ENCODE data around the gene SORCS3. TPM values are rescaled to one million over a fixed set of nuclear protein-coding genes. Genes with fewer than 3 reads are reported as not detected.

Gene SORCS3
- polyA plus RNA-seq, 1 donor from 2014 or later: 9.8 TPM

DNA sequence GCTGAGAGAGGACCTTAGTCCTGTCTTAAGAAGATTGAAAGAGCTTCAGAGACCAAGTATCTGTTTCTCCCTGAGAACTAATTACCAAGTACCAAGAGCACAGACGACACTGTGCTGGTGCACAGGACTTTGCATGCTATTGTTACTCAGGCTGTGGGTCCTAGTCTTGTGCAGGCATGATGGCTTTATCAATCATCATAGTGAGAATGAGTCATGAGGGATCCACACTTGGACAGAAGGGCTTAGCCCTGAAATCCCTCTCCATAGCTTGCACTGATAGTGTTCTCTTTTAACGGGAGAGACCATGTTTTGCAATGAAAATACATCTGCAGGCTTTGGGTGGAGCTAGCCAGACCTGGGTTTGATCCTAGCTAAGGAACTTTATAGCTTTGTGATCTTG, 93.3 kb downstream of the SORCS3 start:
- Histone ChIP-seq H2AFZ (ENCODE audit: low read depth, low read length) (no peak overlapping the region), H3K9me2 (ENCODE audit: insufficient read depth, low read length) (no peaks in the 10 kb centered on the region), H3K4me2 (ENCODE audit: low read length) (no peak overlapping the region), H3K79me2 (replicated peaks; ENCODE audit: insufficient read depth, low read length) (no peaks in the 10 kb centered on the region), H3K9me3 (ENCODE audit: low read length) (no peaks in the 10 kb centered on the region), H3F3A (ENCODE audit: insufficient read depth, low read length, poor library complexity, severe bottlenecking) (no peaks in the 10 kb centered on the region), H3K9ac (ENCODE audit: low read length) (no peak overlapping the region), H3K27me3 (ENCODE audit: insufficient read depth, low read depth, low read length) (no peaks in the 10 kb centered on the region), H4K20me1 (ENCODE audit: insufficient read depth) (no peaks in the 10 kb centered on the region), H3K27ac (ENCODE audit: low read length) (no peak overlapping the region), H3K36me3 (ENCODE audit: insufficient read depth, low read length) (no peaks in the 10 kb centered on the region), H3K4me3 (ENCODE audit: low read length) (no peak overlapping the region)
- TF ChIP-seq EP300 (conservative IDR thresholded peaks at IDR 0.05; ENCODE audit: poor library complexity, severe bottlenecking) (no peak), MXI1 (conservative IDR thresholded peaks at IDR 0.05; ENCODE audit: poor library complexity, severe bottlenecking) (no peak)
- TF ChIP-seq, protein P1, sequence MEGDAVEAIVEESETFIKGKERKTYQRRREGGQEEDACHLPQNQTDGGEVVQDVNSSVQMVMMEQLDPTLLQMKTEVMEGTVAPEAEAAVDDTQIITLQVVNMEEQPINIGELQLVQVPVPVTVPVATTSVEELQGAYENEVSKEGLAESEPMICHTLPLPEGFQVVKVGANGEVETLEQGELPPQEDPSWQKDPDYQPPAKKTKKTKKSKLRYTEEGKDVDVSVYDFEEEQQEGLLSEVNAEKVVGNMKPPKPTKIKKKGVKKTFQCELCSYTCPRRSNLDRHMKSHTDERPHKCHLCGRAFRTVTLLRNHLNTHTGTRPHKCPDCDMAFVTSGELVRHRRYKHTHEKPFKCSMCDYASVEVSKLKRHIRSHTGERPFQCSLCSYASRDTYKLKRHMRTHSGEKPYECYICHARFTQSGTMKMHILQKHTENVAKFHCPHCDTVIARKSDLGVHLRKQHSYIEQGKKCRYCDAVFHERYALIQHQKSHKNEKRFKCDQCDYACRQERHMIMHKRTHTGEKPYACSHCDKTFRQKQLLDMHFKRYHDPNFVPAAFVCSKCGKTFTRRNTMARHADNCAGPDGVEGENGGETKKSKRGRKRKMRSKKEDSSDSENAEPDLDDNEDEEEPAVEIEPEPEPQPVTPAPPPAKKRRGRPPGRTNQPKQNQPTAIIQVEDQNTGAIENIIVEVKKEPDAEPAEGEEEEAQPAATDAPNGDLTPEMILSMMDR (IDR thresholded peaks at IDR 0.05; ENCODE audit: poor library complexity, severe bottlenecking): no peak

DNA sequence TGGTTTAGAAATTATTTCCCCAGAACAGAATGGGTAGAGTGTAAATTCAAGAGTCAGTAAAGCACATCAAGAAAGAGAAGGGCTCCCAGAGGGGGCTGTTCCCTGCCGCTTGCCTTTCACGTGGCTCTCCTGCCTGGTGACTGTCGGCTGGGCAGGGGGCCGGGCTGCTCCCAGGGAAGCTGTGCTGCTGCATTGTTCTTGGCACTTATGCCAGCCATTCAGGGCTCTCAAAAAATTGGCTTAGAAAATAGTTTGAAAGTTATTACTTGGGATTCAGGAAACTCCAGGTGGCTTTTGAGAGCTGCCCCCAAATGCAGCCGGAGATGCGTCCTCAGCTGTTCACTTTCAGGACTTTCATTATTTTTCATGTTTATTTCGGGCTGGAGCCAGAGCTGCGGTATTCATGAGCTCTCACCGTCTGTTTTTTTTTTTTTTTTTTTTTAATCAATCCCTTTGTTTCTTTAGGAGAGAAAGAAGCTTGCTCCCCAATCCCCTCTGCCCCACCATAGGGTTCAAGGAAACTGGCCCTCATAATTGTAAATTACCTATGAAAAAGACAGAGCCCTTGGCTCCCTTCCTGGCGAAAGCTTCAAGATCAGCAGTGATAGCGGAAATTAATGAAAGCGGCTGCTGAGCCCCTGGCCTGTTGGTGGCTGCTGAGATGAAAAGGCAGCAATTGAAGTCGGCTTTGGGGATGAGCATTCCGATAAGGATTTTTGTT, 94.1 kb downstream of the SORCS3 start:
- Histone ChIP-seq H3K27ac (ENCODE audit: low read length) (no peak overlapping the region), H3K4me2 (ENCODE audit: low read length) (no peak overlapping the region), H3K9me3 (ENCODE audit: low read length) (no peaks in the 10 kb centered on the region), H3K9me2 (ENCODE audit: insufficient read depth, low read length) (no peaks in the 10 kb centered on the region), H3K27me3 (ENCODE audit: insufficient read depth, low read depth, low read length) (no peaks in the 10 kb centered on the region), H3F3A (ENCODE audit: insufficient read depth, low read length, poor library complexity, severe bottlenecking) (no peaks in the 10 kb centered on the region), H3K79me2 (replicated peaks; ENCODE audit: insufficient read depth, low read length) (no peaks in the 10 kb centered on the region), H3K36me3 (ENCODE audit: insufficient read depth, low read length) (no peaks in the 10 kb centered on the region), H3K9ac (ENCODE audit: low read length) (no peak overlapping the region), H4K20me1 (ENCODE audit: insufficient read depth) (no peaks in the 10 kb centered on the region), H3K4me3 (ENCODE audit: low read length) (no peak overlapping the region), H2AFZ (ENCODE audit: low read depth, low read length) (no peak overlapping the region)
- no peak for TF ChIP-seq EP300 (conservative IDR thresholded peaks at IDR 0.05; ENCODE audit: poor library complexity, severe bottlenecking)
- no peak for TF ChIP-seq TAF1 (IDR thresholded peaks at IDR 0.05; ENCODE audit: low read depth)
- TF ChIP-seq SMC3 (conservative IDR thresholded peaks at IDR 0.05; ENCODE audit: poor library complexity): no peak
- TF ChIP-seq RAD21 (conservative IDR thresholded peaks at IDR 0.05): no peak
- TF ChIP-seq EZH2 (IDR thresholded peaks at IDR 0.05; ENCODE audit: borderline replicate concordance, insufficient read depth, low read length, poor library complexity, severe bottlenecking): no peak
- TF ChIP-seq, protein P2, sequence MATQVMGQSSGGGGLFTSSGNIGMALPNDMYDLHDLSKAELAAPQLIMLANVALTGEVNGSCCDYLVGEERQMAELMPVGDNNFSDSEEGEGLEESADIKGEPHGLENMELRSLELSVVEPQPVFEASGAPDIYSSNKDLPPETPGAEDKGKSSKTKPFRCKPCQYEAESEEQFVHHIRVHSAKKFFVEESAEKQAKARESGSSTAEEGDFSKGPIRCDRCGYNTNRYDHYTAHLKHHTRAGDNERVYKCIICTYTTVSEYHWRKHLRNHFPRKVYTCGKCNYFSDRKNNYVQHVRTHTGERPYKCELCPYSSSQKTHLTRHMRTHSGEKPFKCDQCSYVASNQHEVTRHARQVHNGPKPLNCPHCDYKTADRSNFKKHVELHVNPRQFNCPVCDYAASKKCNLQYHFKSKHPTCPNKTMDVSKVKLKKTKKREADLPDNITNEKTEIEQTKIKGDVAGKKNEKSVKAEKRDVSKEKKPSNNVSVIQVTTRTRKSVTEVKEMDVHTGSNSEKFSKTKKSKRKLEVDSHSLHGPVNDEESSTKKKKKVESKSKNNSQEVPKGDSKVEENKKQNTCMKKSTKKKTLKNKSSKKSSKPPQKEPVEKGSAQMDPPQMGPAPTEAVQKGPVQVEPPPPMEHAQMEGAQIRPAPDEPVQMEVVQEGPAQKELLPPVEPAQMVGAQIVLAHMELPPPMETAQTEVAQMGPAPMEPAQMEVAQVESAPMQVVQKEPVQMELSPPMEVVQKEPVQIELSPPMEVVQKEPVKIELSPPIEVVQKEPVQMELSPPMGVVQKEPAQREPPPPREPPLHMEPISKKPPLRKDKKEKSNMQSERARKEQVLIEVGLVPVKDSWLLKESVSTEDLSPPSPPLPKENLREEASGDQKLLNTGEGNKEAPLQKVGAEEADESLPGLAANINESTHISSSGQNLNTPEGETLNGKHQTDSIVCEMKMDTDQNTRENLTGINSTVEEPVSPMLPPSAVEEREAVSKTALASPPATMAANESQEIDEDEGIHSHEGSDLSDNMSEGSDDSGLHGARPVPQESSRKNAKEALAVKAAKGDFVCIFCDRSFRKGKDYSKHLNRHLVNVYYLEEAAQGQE (IDR thresholded peaks at IDR 0.05; ENCODE audit: borderline replicate concordance): no peak
- TF ChIP-seq, protein P1 (IDR thresholded peaks at IDR 0.05; ENCODE audit: poor library complexity, severe bottlenecking): no peak
- TF ChIP-seq POLR2AphosphoS5 (IDR thresholded peaks at IDR 0.05): no peak
- TF ChIP-seq MXI1 (conservative IDR thresholded peaks at IDR 0.05; ENCODE audit: poor library complexity, severe bottlenecking): no peak
